LNCaP clone FGC (cell line): ENCODE results near the gene RRP12.

Source experiments
- DNase-seq: peaks from one replicate; pipeline ENCODE4 v3.0.0-alpha.2; 2011; ENCODE audit warnings: low read depth
- H3K4me3 ChIP-seq: 2 replicates; pipeline ENCODE4 v1.5.1; 2011; ENCODE audit warnings: mild to moderate bottlenecking, low read depth, low read length, control low read depth
- CTCF ChIP-seq: IDR thresholded peaks from 2 replicates; pipeline ENCODE4 v1.5.1; 2012; ENCODE audit warnings: mild to moderate bottlenecking; ENCODE audit not compliant: control insufficient read depth, insufficient read depth; ENCODE audit errors: extremely low read depth

Gene RRP12

DNA sequence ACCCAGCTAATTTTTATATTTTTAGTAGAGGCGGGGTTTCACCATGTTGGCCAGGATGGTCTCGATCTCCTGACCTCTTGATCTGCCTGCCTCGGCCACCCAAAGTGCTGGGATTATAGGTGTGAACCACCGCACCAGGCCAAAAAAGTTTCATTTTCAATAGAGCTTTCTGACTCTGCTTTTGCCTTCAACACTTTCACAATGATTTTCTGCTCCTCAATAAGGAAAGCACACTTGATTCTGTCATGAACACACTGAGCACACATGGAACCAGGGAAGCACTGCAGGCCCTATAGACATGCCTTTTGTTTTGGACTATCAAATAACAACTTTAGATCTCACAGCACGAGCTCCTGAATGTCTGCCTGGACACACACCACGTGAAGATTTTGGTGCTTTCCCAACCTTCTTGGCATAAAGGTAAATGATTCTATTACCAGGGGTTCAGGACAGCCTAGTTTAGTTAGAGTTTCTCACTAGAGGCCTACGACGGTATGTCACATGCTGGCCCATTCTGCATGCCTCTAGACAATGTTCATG, 8.0 kb downstream of the RRP12 start:
- TF ChIP-seq CTCF = no peak

DNA sequence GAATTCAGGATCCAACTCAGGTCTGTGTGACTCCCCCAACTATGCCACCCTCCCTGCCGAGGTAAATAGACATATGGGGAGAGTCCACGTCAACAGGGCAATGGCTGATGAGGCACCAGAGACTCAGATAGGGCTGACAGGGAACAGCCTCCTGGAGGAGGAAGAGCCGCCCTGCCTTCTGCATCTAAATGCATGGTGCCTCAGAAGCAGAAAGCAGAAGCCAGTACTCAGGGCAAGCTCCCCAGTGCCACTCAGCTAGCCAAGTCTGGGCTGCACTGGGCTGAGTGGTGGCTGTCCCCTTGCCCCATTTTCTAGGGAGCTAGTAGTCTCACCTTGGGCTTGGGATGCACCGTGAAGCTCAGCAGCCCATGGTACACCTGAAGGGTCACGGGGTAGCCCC, 11.0 kb downstream of the RRP12 start:
- DNase-seq = no peak
- H3K4me3 ChIP-seq = no peak overlapping the region
- TF ChIP-seq CTCF = no peak

More for the DNA sequence above, 8.0 kb downstream of the RRP12 start:
- no peak for DNase-seq
- H3K4me3 ChIP-seq = no peak overlapping the region

GRCh38 chr10:97388152-97388551, 13.0 kb downstream of the RRP12 start:
- no peak for TF ChIP-seq CTCF
- no peak for DNase-seq
- H3K4me3 ChIP-seq = no peak overlapping the region

DNA sequence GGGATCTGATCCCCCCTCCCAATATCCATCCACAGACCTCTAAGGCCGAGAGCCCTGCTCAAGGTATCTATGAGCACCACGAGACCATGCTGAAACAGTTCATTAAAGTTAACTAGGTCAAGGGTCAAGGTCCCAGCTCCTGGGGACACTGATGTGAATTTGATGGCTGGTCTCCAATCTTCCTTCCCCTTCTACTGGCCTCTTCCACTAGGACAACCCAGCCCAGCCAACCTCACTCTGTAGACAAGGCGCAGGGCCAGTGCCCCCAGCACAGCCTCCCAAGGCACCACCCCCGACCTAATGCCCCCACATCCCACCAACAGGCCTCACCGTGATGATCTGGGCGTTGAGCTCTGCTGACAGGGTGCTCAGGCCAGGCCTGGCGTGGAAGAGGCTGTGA, 15.6 kb downstream of the RRP12 start:
- H3K4me3 ChIP-seq = no peak overlapping the region
- TF ChIP-seq CTCF = no peak

GRCh38 chr10:97384641-97385040, 16.5 kb downstream of the RRP12 start:
- no peak for TF ChIP-seq CTCF
- no peak for DNase-seq
- H3K4me3 ChIP-seq = no peak overlapping the region

More for the DNA sequence above, 15.6 kb downstream of the RRP12 start:
- no peak for DNase-seq

GRCh38 chr10:97384156-97384555, 17.0 kb downstream of the RRP12 start:
- DNase-seq = no peak
- H3K4me3 ChIP-seq = no peak overlapping the region
- no peak for TF ChIP-seq CTCF

DNA sequence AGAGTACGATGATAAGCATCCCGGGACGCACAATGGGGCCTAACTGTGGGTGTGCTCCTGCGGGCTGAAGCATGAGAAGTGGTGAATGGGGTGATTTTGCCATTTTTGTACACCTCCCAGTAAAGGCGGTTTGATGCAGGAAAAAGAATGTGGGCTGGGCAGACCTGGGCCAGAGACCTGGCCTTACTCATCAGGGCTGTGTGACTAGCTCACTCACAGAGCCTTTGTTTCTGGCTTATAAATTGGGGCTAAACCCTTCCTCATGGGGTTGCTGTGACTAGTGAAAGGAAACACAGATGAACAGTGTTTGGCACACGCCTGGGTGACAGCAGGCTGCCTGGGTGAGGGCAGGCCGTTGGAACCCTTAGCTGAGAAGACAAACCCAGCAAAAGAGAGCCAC, 18.0 kb downstream of the RRP12 start:
- no peak overlapping the region for H3K4me3 ChIP-seq
- no peak for TF ChIP-seq CTCF
- no peak for DNase-seq
